Nephron (organoid): ENCODE data around the gene CETN1.

Experiments used
- H3K27ac Mint-ChIP-seq, 3 experiments: 2 replicates each; pipeline ENCODE4 v1.8.0; 2020; ENCODE audit warnings: mixed read lengths in 3 of 3, mild to moderate bottlenecking in 2 of 3, moderate library complexity in 1 of 3
- H3K27me3 Mint-ChIP-seq: 2 replicates; pipeline ENCODE4 v1.8.0; 2021; ENCODE audit warnings: low read depth, mild to moderate bottlenecking, moderate library complexity, mixed read lengths
- H3K36me3 Mint-ChIP-seq: 2 replicates; pipeline ENCODE4 v1.8.0; 2020; ENCODE audit warnings: low read depth, mixed read lengths
- H3K4me1 Mint-ChIP-seq: 2 replicates; pipeline ENCODE4 v1.8.0; 2020; ENCODE audit warnings: mixed read lengths
- H3K4me3 Mint-ChIP-seq, 3 experiments: 2 replicates each; pipeline ENCODE4 v1.8.0; 2020; ENCODE audit warnings: mild to moderate bottlenecking in 3 of 3, mixed read lengths in 3 of 3, moderate library complexity in 2 of 3
- H3K9me3 Mint-ChIP-seq: 2 replicates; pipeline ENCODE4 v1.8.0; 2020; ENCODE audit warnings: mixed read lengths
- CTCF ChIP-seq, 3 experiments: fragments of 200-600 bp; sonication (generic); IDR thresholded peaks; one replicate each; pipeline ENCODE4 v1.5.0; 2021; ENCODE audit warnings: antibody characterized with exemption in 3 of 3; ENCODE audit not compliant: unreplicated experiment in 3 of 3

CETN1 gene

DNA sequence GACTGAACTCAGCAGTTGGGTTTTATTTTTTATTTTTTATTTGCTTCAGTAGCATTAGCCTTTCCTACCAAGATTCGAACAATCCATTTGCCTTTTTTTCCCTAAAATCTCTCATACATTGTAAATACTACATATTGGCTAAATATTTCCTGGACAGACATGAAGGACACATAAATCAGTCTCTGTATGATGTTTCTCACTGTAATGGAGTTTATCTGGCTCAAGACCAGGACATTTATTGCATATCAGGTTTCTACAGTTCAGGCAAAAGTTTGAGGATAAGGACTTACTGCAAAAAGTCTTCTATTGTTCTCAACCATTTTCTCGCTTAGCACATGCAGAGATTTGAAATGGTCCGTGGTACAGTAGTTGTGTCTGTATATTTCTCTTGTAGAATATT lies 19.9 kb downstream of the CETN1 start:
- H3K27ac Mint-ChIP-seq = peak overlapping the region; percentile 82 to 91 (median 90)
- H3K27me3 Mint-ChIP-seq = peaks cover 3% of the 10 kb centered on the region

GRCh38 chr18:604771-605170 lies 24.6 kb downstream of the CETN1 start:
- no peak overlapping the region for H3K27ac Mint-ChIP-seq
- H3K4me1 Mint-ChIP-seq = peaks cover 14% of the 10 kb centered on the region
- TF ChIP-seq CTCF (IDR thresholded peaks at IDR 0.05; ENCODE audit: unreplicated experiment in 3 of 3) = no peak

More for the DNA sequence above, 19.9 kb downstream of the CETN1 start:
- Mint-ChIP-seq H3K9me3 (no peaks in the 10 kb centered on the region), H3K4me1 (peaks cover 30% of the 10 kb centered on the region), H3K4me3 (peak overlapping the region in 1 of 3 experiments; percentile 26), H3K36me3 (no peaks in the 10 kb centered on the region)
- no peak for TF ChIP-seq CTCF (IDR thresholded peaks at IDR 0.05; ENCODE audit: unreplicated experiment in 3 of 3)

DNA sequence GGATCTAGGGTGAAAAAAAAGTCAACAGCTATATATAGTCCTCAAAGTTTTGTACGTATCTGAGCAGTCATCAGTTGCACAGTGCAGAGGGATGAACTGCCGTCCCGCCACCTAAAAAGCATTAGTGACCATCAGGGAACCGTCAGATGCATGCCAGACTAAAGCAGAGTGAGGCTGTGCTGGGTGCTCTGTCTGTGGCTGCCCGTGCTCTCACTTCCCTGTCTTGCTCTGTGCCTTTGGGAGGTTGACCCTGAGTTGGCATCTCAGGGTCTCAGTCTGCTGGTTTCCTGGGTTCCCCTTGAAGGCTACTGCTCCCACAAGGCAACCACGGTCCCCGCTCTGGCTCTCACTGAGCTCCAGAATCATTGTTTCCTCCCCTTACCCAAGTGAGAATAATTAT lies 27.8 kb downstream of the CETN1 start:
- Mint-ChIP-seq H3K27me3 (peaks cover 3% of the 10 kb centered on the region), H3K36me3 (no peaks in the 10 kb centered on the region), H3K4me1 (peaks cover 8% of the 10 kb centered on the region), H3K9me3 (no peaks in the 10 kb centered on the region), H3K4me3 (no peak overlapping the region), H3K27ac (no peak overlapping the region)
- TF ChIP-seq CTCF (IDR thresholded peaks at IDR 0.05; ENCODE audit: unreplicated experiment in 3 of 3) = no peak

More at GRCh38 chr18:604771-605170, 24.6 kb downstream of the CETN1 start:
- Mint-ChIP-seq H3K27me3 (peaks cover 3% of the 10 kb centered on the region), H3K36me3 (no peaks in the 10 kb centered on the region), H3K4me3 (no peak overlapping the region), H3K9me3 (no peaks in the 10 kb centered on the region)

DNA sequence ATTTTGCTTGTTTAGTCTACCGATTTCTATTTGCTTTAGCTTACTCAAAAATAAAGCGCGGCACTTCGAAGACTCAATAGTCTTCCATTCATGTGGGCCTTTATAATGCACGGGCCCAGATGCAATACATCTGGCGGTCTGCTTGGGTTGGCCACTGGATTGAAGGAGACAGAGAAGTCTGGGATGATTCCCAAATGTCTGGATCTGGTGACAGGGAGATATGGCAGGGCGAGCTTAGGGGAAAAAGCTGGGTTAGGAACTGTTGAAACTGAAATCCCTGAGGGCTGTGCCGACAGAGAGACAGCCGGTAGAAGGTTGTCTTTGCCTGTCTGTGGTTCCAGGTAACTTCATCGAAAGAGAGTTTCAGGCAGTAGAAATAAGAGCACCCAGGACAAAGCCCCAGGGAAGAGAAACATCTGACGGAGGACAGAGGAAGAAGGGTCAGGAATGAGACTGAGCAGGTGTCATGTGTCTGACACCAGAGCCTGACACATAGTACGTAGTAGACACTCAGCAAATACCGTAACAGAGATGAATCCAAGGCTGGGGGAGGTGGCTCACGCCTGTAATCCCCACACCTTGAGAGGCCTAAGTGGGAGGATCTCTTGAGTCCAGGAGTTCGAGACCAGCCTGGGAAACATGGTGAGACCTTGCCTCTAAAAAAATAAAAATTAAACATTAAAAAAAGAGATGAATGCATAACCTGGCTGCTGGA lies 30.2 kb downstream of the CETN1 start:
- Mint-ChIP-seq H3K4me1 (peaks cover 8% of the 10 kb centered on the region), H3K36me3 (no peaks in the 10 kb centered on the region), H3K4me3 (no peak overlapping the region), H3K27me3 (no peaks in the 10 kb centered on the region), H3K9me3 (no peaks in the 10 kb centered on the region), H3K27ac (peak overlapping the region in 2 of 3 experiments; percentile 7 to 15)
- TF ChIP-seq CTCF (IDR thresholded peaks at IDR 0.05; ENCODE audit: unreplicated experiment in 3 of 3) = no peak

DNA sequence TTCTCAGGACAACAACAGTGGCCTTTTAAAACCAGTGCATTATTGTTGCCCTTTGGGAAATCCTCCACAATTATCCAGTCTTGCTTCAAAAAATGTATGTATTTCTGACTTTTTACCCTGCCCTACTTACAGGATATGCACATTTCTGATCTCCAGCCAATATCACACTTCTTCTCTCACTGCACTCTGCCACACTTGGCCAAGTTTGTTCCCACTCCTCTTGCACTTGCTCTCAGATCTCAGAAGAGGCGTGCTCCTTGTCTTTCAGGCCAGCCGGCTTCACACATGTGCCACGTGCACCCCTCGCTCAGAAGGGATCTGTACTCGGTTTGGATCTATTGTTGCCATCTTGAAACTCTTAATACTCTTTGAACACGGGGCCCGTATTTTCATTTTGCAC lies 32.0 kb downstream of the CETN1 start:
- Mint-ChIP-seq H3K4me1 (peaks cover 13% of the 10 kb centered on the region), H3K27ac (peak overlapping the region in 1 of 3 experiments; percentile 5), H3K36me3 (no peaks in the 10 kb centered on the region), H3K27me3 (no peaks in the 10 kb centered on the region), H3K9me3 (no peaks in the 10 kb centered on the region), H3K4me3 (no peak overlapping the region)
- no peak for TF ChIP-seq CTCF (IDR thresholded peaks at IDR 0.05; ENCODE audit: unreplicated experiment in 3 of 3)

- Mint-ChIP-seq H3K9me3 (no peaks in the 10 kb centered on the region), H3K4me1 (peaks cover 24% of the 10 kb centered on the region), H3K4me3 (no peak overlapping the region), H3K27ac (no peak overlapping the region), H3K36me3 (no peaks in the 10 kb centered on the region), H3K27me3 (no peaks in the 10 kb centered on the region)
- TF ChIP-seq CTCF (IDR thresholded peaks at IDR 0.05; ENCODE audit: unreplicated experiment in 3 of 3) = no peak
These were observed 34.0 kb downstream of the CETN1 start for GRCh38 chr18:614193-614592.
